ENCODE measurements around the gene DKK2.
A peak's percentile ranks its signal among the peaks of the same experiment; 100 is the strongest.

The DKK2 gene

GRCh38 chr4:107058828-107059227 is 22.7 kb upstream of the DKK2 start:
- Histone ChIP-seq H3K4me1 (no peaks in the 10 kb centered on the region), H3K9ac (no peak overlapping the region), H3K79me2 (no peaks in the 10 kb centered on the region), H3K4me2 (ENCODE audit: low read length) (no peak overlapping the region), H2AFZ (no peak overlapping the region), H3K27ac (no peak overlapping the region), H3K9me3 (ENCODE audit: control insufficient read depth, low read length) (no peaks in the 10 kb centered on the region), H3K4me3 (ENCODE audit: low read depth, low read length) (no peak overlapping the region), H3K27me3 (ENCODE audit: control insufficient read depth, insufficient read depth, low read length) (no peaks in the 10 kb centered on the region), H3K36me3 (ENCODE audit: control insufficient read depth, insufficient read depth, low read length) (no peaks in the 10 kb centered on the region)
- TF ChIP-seq, protein P1, sequence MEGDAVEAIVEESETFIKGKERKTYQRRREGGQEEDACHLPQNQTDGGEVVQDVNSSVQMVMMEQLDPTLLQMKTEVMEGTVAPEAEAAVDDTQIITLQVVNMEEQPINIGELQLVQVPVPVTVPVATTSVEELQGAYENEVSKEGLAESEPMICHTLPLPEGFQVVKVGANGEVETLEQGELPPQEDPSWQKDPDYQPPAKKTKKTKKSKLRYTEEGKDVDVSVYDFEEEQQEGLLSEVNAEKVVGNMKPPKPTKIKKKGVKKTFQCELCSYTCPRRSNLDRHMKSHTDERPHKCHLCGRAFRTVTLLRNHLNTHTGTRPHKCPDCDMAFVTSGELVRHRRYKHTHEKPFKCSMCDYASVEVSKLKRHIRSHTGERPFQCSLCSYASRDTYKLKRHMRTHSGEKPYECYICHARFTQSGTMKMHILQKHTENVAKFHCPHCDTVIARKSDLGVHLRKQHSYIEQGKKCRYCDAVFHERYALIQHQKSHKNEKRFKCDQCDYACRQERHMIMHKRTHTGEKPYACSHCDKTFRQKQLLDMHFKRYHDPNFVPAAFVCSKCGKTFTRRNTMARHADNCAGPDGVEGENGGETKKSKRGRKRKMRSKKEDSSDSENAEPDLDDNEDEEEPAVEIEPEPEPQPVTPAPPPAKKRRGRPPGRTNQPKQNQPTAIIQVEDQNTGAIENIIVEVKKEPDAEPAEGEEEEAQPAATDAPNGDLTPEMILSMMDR (IDR thresholded peaks at IDR 0.05) = no peak

GRCh38 chr4:107050525-107051135 is 14.5 kb upstream of the DKK2 start:
- no peaks in the 10 kb centered on the region for H3K79me2 ChIP-seq

GRCh38 chr4:107046261-107046660 is 10.1 kb upstream of the DKK2 start:
- Histone ChIP-seq H3K4me1 (no peaks in the 10 kb centered on the region), H3K9ac (no peak overlapping the region), H3K79me2 (no peaks in the 10 kb centered on the region), H3K9me3 (ENCODE audit: control insufficient read depth, low read length) (no peaks in the 10 kb centered on the region), H3K4me3 (ENCODE audit: low read depth, low read length) (no peak overlapping the region), H3K36me3 (ENCODE audit: control insufficient read depth, insufficient read depth, low read length) (no peaks in the 10 kb centered on the region), H3K4me2 (ENCODE audit: low read length) (no peak overlapping the region), H3K27me3 (ENCODE audit: control insufficient read depth, insufficient read depth, low read length) (no peaks in the 10 kb centered on the region), H3K27ac (no peak overlapping the region), H2AFZ (no peak overlapping the region)
- TF ChIP-seq, protein P1 (IDR thresholded peaks at IDR 0.05) = no peak

More at GRCh38 chr4:107050525-107051135, 14.5 kb upstream of the DKK2 start:
- TF ChIP-seq, protein P1 (IDR thresholded peaks at IDR 0.05) = peak; percentile 24
- no peak overlapping the region for H3K9ac ChIP-seq
- no peaks in the 10 kb centered on the region for H3K36me3 ChIP-seq (ENCODE audit: control insufficient read depth, insufficient read depth, low read length)
- H3K9me3 ChIP-seq (ENCODE audit: control insufficient read depth, low read length) = no peaks in the 10 kb centered on the region
- no peak overlapping the region for H3K27ac ChIP-seq
- H3K27me3 ChIP-seq (ENCODE audit: control insufficient read depth, insufficient read depth, low read length) = no peaks in the 10 kb centered on the region
- no peak overlapping the region for H2AFZ ChIP-seq
- no peak overlapping the region for H3K4me2 ChIP-seq (ENCODE audit: low read length)
- H3K4me3 ChIP-seq (ENCODE audit: low read depth, low read length) = no peak overlapping the region
- H3K4me1 ChIP-seq = no peaks in the 10 kb centered on the region

DNA sequence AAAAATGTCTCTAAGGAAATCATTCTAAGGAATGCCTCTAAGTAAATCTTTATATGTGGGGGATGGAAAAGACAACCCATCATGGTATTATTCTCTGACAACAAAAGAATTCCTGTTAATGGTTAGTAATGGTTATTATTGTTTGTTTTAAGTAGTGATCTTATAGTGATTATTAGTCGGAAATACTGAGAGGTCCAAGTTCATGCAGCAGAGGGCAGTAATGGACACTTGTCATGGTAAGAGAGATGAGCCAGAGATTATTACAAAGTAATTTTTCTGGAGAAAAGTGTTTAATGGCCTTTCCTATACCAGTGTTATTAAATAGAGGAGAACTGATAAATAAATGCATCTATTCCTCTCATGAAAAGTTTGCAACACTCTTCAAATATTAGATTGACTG is 8.1 kb upstream of the DKK2 start:
- H3K4me3 ChIP-seq (ENCODE audit: low read depth, low read length) = no peak overlapping the region
- TF ChIP-seq, protein P1 (IDR thresholded peaks at IDR 0.05) = no peak

GRCh38 chr4:107037199-107037584 is 1.1 kb upstream of the DKK2 start:
- no peak overlapping the region for H3K4me3 ChIP-seq (ENCODE audit: low read depth, low read length)

More for the DNA sequence above, 8.1 kb upstream of the DKK2 start:
- Histone ChIP-seq H3K9me3 (ENCODE audit: control insufficient read depth, low read length) (no peaks in the 10 kb centered on the region), H2AFZ (no peak overlapping the region), H3K27ac (no peak overlapping the region), H3K4me1 (no peaks in the 10 kb centered on the region), H3K36me3 (ENCODE audit: control insufficient read depth, insufficient read depth, low read length) (no peaks in the 10 kb centered on the region), H3K79me2 (no peaks in the 10 kb centered on the region), H3K4me2 (ENCODE audit: low read length) (no peak overlapping the region), H3K27me3 (ENCODE audit: control insufficient read depth, insufficient read depth, low read length) (no peaks in the 10 kb centered on the region), H3K9ac (no peak overlapping the region)

More at GRCh38 chr4:107037199-107037584, 1.1 kb upstream of the DKK2 start:
- TF ChIP-seq, protein P1 (IDR thresholded peaks at IDR 0.05) = no peak
- peak overlapping the region; percentile 37 for H3K4me2 ChIP-seq (ENCODE audit: low read length)
- H3K4me1 ChIP-seq = no peaks in the 10 kb centered on the region
- no peak overlapping the region for H3K27ac ChIP-seq
- H2AFZ ChIP-seq = no peak overlapping the region
- H3K36me3 ChIP-seq (ENCODE audit: control insufficient read depth, insufficient read depth, low read length) = no peaks in the 10 kb centered on the region
- H3K27me3 ChIP-seq (ENCODE audit: control insufficient read depth, insufficient read depth, low read length) = no peaks in the 10 kb centered on the region
- H3K79me2 ChIP-seq = no peaks in the 10 kb centered on the region
- H3K9ac ChIP-seq = no peak overlapping the region
- H3K9me3 ChIP-seq (ENCODE audit: control insufficient read depth, low read length) = no peaks in the 10 kb centered on the region

Data from parathyroid adenoma (tissue), 2 donors.